CD14-positive monocyte (primary cell): ENCODE measurements around the gene DOCK4. TPM values are rescaled to one million over a fixed set of nuclear protein-coding genes. Genes with fewer than 3 reads are reported as not detected.

Experiments
- DNase-seq, 3 donors: peaks; one replicate each; pipeline ENCODE4 v3.0.0-alpha.2; 2011 to 2022
- H2AFZ ChIP-seq: 2 replicates; pipeline ENCODE4 v1.6.0; 2012; ENCODE audit warnings: mild to moderate bottlenecking, low read depth, low read length, inconsistent platforms; ENCODE audit not compliant: insufficient read depth, poor library complexity, severe bottlenecking
- H3K27ac ChIP-seq, 2 donors: 1 replicate in 1 of 2; 2 replicates in 1 of 2; pipeline ENCODE4 v1.5.1; 2012 to 2013; ENCODE audit warnings: low read length in 2 of 2, control low read depth in 1 of 2, inconsistent platforms in 1 of 2, low read depth in 1 of 2, mild to moderate bottlenecking in 1 of 2
- H3K27me3 ChIP-seq, 2 donors: one replicate each; pipeline versions ENCODE4 v1.6.0 to v1.6.1; 2011 to 2013; ENCODE audit warnings: low read length in 2 of 2; ENCODE audit not compliant: control insufficient read depth in 2 of 2, insufficient read depth in 2 of 2
- H3K36me3 ChIP-seq, 2 donors: replicated peaks in 1 of 2; 1 replicate in 1 of 2; 2 replicates in 1 of 2; pipeline versions ENCODE4 v1.5.1 to v1.6.1; 2012 to 2013; ENCODE audit warnings: low read length in 2 of 2, control low read depth in 1 of 2, inconsistent platforms in 1 of 2, mild to moderate bottlenecking in 1 of 2; ENCODE audit not compliant: insufficient read depth in 2 of 2, control insufficient read depth in 1 of 2
- H3K4me1 ChIP-seq, 2 donors: 1 replicate in 1 of 2; 2 replicates in 1 of 2; pipeline versions ENCODE4 v1.5.1 to v1.6.1; 2012 to 2013; ENCODE audit warnings: low read length in 2 of 2, control low read depth in 1 of 2, inconsistent platforms in 1 of 2, mild to moderate bottlenecking in 1 of 2, moderate library complexity in 1 of 2; ENCODE audit not compliant: insufficient read depth in 2 of 2, control insufficient read depth in 1 of 2
- H3K4me2 ChIP-seq: replicated peaks from 2 replicates; pipeline ENCODE3; 2012; ENCODE audit warnings: low read length, moderate library complexity, mild to moderate bottlenecking; ENCODE audit not compliant: poor library complexity, severe bottlenecking; ENCODE audit errors: extremely low read depth
- H3K4me3 ChIP-seq, 3 experiments: fragments of 200-600 bp in 1 of 3; sonication (generic) in 1 of 3; replicated peaks in 1 of 3; 1 replicate in 2 of 3; 2 replicates in 1 of 3; pipeline ENCODE4 v1.5.1; 2011 to 2013; ENCODE audit warnings: low read length in 3 of 3, mild to moderate bottlenecking in 3 of 3, control low read depth in 2 of 3, low read depth in 2 of 3, inconsistent platforms in 1 of 3, moderate library complexity in 1 of 3
- H3K79me2 ChIP-seq: 2 replicates; pipeline ENCODE4 v1.6.0; 2012; ENCODE audit warnings: mild to moderate bottlenecking, control low read depth, inconsistent platforms, low read length, moderate library complexity; ENCODE audit not compliant: insufficient read depth
- H3K9ac ChIP-seq: 2 replicates; pipeline ENCODE4 v1.6.0; 2017; ENCODE audit warnings: low read length, mild to moderate bottlenecking; ENCODE audit not compliant: insufficient read depth, poor library complexity, severe bottlenecking
- H3K9me3 ChIP-seq, 2 donors: replicated peaks in 1 of 2; 1 replicate in 1 of 2; 2 replicates in 1 of 2; pipeline versions ENCODE4 v1.5.1 to v1.6.1; 2012 to 2013; ENCODE audit warnings: low read length in 2 of 2, control low read depth in 1 of 2; ENCODE audit not compliant: control insufficient read depth in 1 of 2, insufficient read depth in 1 of 2
- H4K20me1 ChIP-seq: 2 replicates; pipeline ENCODE4 v1.6.0; 2012; ENCODE audit warnings: mild to moderate bottlenecking, low read length, control low read depth, moderate library complexity; ENCODE audit not compliant: insufficient read depth
- H3K27ac Mint-ChIP-seq, 7 donors: one replicate each; pipeline ENCODE4 v1.8.0; 2020; ENCODE audit warnings: mild to moderate bottlenecking in 7 of 7, mixed read lengths in 7 of 7, moderate library complexity in 6 of 7, inconsistent platforms in 2 of 7
- H3K27me3 Mint-ChIP-seq, 3 donors: one replicate each; pipeline ENCODE4 v1.8.0; 2021 to 2022; ENCODE audit warnings: low read depth in 3 of 3, mild to moderate bottlenecking in 3 of 3, mixed read lengths in 3 of 3, moderate library complexity in 3 of 3, inconsistent platforms in 1 of 3
- H3K36me3 Mint-ChIP-seq, 2 donors: one replicate each; pipeline ENCODE4 v1.8.0; 2020; ENCODE audit warnings: mixed read lengths in 2 of 2, inconsistent platforms in 1 of 2, mild to moderate bottlenecking in 1 of 2
- H3K4me1 Mint-ChIP-seq: one replicate; pipeline ENCODE4 v1.8.0; 2020; ENCODE audit warnings: mild to moderate bottlenecking, mixed read lengths
- H3K4me3 Mint-ChIP-seq, 2 donors: one replicate each; pipeline ENCODE4 v1.8.0; 2020; ENCODE audit warnings: mild to moderate bottlenecking in 2 of 2, mixed read lengths in 2 of 2, moderate library complexity in 1 of 2
- H3K9me3 Mint-ChIP-seq, 7 donors: one replicate each; pipeline ENCODE4 v1.8.0; 2020 to 2022; ENCODE audit warnings: mixed read lengths in 7 of 7, mild to moderate bottlenecking in 6 of 7, moderate library complexity in 6 of 7, inconsistent platforms in 2 of 7
- CTCF ChIP-seq: fragments of 200-600 bp; IDR thresholded peaks from one replicate; pipeline ENCODE4 v1.8.0; 2022; ENCODE audit warnings: antibody characterized with exemption, mild to moderate bottlenecking
- WGBS: methylation state at CpG from one replicate; pipeline ENCODE4 v1.1.5; 2013; ENCODE audit warnings: missing lambda C conversion rate; ENCODE audit not compliant: insufficient coverage; 5-methylcytosine and 5-hydroxymethylcytosine counted together
- intact Hi-C, 2 donors: fragments of 100-400 bp; cut with micrococcal nuclease; formaldehyde crosslinking; loops; one replicate each; pipeline versions ENCODE4 v1.15.0 to v1.15.1; 2023
- polyA plus RNA-seq, 3 donors: library from polyadenylated mRNA; depleted of rRNA in 1 of 3; unstranded in 2 of 3; stranded (reverse) in 1 of 3; fragments of 300-500 nt in 2 of 3; fragments of >200 nt in 1 of 3; fragmentation: Illumina TruSeq in 2 of 3; gene quantifications; 1 replicate in 2 of 3; 2 replicates in 1 of 3; pipeline ENCODE4 v1.2.3, GENCODE V29; 2012 to 2021

Gene DOCK4
- polyA plus RNA-seq, 3 donors, result 1.3 to 5.0 (median 2.7) TPM

GRCh38 chr7:112071856-112072255, 134.3 kb downstream of the DOCK4 start:
- H3K27me3 Mint-ChIP-seq, result peaks cover 3 to 5% (median 4%) of the 10 kb centered on the region in 3 donors
- intact Hi-C loops, result no loop called here
- no peak overlapping the region for H3K4me2 ChIP-seq
- no peak overlapping the region for H3K4me3 Mint-ChIP-seq
- H3K27ac Mint-ChIP-seq, result no peak overlapping the region
- peaks cover 0 to 4% of the 10 kb centered on the region in 2 donors for H3K9me3 ChIP-seq
- H3K36me3 ChIP-seq, result no peaks in the 10 kb centered on the region
- H2AFZ ChIP-seq, result no peak overlapping the region
- DNase-seq, result no peak
- no peaks in the 10 kb centered on the region for H3K79me2 ChIP-seq
- peaks cover 3% of the 10 kb centered on the region for H3K4me1 Mint-ChIP-seq
- no peaks in the 10 kb centered on the region for H3K36me3 Mint-ChIP-seq
- no peaks in the 10 kb centered on the region for H4K20me1 ChIP-seq
- peaks cover 3 to 9% (median 5%) of the 10 kb centered on the region in 7 donors for H3K9me3 Mint-ChIP-seq
- H3K4me3 ChIP-seq, result no peak overlapping the region
- H3K4me1 ChIP-seq, result no peaks in the 10 kb centered on the region
- H3K27me3 ChIP-seq, result no peaks in the 10 kb centered on the region
- no peak overlapping the region for H3K27ac ChIP-seq
- no peak for TF ChIP-seq CTCF
- no peak overlapping the region for H3K9ac ChIP-seq

GRCh38 chr7:112070674-112071256, 135.4 kb downstream of the DOCK4 start:
- Histone ChIP-seq H3K36me3 (no peaks in the 10 kb centered on the region), H3K4me3 (no peak overlapping the region), H3K9me3 (peaks cover 0 to 4% of the 10 kb centered on the region in 2 donors), H4K20me1 (no peaks in the 10 kb centered on the region), H3K27ac (no peak overlapping the region), H2AFZ (no peak overlapping the region), H3K27me3 (no peaks in the 10 kb centered on the region), H3K79me2 (no peaks in the 10 kb centered on the region), H3K4me1 (no peaks in the 10 kb centered on the region), H3K4me2 (no peak overlapping the region), H3K9ac (no peak overlapping the region)
- H3K27me3 Mint-ChIP-seq, result peaks cover 3 to 5% (median 4%) of the 10 kb centered on the region in 3 donors
- peak overlapping the region in 1 of 7 donors; percentile 33 for H3K27ac Mint-ChIP-seq
- no peak for TF ChIP-seq CTCF
- no peak for DNase-seq
- WGBS, result no CpG with 5 or more reads among the region's 5 CpGs
- intact Hi-C loops, result no loop called here
- peaks cover 3% of the 10 kb centered on the region for H3K4me1 Mint-ChIP-seq
- H3K36me3 Mint-ChIP-seq, result no peaks in the 10 kb centered on the region
- no peak overlapping the region for H3K4me3 Mint-ChIP-seq
- H3K9me3 Mint-ChIP-seq, result peaks cover 3 to 9% (median 5%) of the 10 kb centered on the region in 7 donors
